Epithelial cell of proximal tubule (primary cell): ENCODE measurements around the gene PHF21B. TPM values are rescaled to one million over a fixed set of nuclear protein-coding genes. Genes with fewer than 3 reads are reported as not detected.

Experiments used
- DNase-seq: peaks from one replicate; pipeline ENCODE4 v3.0.0-alpha.2; 2011; ENCODE audit warnings: low read depth
- H3K4me3 ChIP-seq: 2 replicates; pipeline ENCODE4 v1.5.1; 2011; ENCODE audit warnings: low read depth, mild to moderate bottlenecking, low read length
- total RNA-seq: library from RNA; depleted of rRNA; stranded (reverse); fragments of >200 nt; gene quantifications from 2 replicates; pipeline ENCODE4 v1.2.3, GENCODE V29; 2015
- TF ChIP-seq, protein P1 (sequence below): conservative IDR thresholded peaks from 2 replicates; pipeline ENCODE4 v1.5.1; 2012; ENCODE audit warnings: low read depth, mild to moderate bottlenecking, low read length

The PHF21B gene
- total RNA-seq, 1 donor from 2014 or later = 2.0 TPM

DNA sequence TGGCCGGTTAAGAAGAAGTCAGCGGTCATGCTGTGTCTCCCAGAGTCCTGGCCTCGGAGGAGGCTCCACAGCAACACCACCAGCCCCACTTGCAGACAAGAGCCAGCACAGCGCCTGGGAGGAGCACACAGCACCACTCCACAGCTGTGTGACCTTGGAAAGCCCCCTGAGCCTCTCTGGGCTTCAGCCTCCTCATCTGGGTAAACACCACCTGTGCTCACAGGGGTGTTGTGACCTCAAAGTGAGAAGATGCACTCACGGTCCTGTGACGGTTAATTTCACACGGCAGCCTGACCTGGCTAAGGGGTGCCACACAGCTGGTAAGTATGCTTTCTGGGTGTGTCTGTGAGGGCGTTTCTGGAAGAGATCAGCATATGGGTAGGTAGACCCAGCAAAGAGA, 54.7 kb downstream of the PHF21B start:
- TF ChIP-seq, protein P1, sequence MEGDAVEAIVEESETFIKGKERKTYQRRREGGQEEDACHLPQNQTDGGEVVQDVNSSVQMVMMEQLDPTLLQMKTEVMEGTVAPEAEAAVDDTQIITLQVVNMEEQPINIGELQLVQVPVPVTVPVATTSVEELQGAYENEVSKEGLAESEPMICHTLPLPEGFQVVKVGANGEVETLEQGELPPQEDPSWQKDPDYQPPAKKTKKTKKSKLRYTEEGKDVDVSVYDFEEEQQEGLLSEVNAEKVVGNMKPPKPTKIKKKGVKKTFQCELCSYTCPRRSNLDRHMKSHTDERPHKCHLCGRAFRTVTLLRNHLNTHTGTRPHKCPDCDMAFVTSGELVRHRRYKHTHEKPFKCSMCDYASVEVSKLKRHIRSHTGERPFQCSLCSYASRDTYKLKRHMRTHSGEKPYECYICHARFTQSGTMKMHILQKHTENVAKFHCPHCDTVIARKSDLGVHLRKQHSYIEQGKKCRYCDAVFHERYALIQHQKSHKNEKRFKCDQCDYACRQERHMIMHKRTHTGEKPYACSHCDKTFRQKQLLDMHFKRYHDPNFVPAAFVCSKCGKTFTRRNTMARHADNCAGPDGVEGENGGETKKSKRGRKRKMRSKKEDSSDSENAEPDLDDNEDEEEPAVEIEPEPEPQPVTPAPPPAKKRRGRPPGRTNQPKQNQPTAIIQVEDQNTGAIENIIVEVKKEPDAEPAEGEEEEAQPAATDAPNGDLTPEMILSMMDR = no peak
- no peak for DNase-seq
- H3K4me3 ChIP-seq = no peak overlapping the region

DNA sequence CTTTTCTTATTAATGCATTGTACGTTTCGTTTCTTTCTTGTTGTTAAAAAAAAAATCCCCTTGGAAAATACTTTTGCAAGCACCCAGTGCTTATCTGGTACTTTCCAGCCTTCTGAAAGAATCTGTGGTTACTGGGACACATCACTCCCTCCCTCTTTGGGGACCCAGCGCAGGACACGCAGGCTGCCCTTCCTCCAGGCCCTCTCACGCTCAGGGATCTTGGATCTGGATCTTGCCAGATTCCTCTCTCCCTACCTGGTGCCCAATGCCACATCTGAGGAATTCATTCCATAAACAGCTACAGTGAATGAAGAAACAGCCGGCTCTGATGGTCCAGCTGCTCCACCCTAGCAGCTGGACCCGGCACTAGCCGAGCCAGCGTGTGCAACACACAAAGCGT, 55.7 kb downstream of the PHF21B start:
- no peak overlapping the region for H3K4me3 ChIP-seq
- DNase-seq = no peak
- TF ChIP-seq, protein P1 = no peak

DNA sequence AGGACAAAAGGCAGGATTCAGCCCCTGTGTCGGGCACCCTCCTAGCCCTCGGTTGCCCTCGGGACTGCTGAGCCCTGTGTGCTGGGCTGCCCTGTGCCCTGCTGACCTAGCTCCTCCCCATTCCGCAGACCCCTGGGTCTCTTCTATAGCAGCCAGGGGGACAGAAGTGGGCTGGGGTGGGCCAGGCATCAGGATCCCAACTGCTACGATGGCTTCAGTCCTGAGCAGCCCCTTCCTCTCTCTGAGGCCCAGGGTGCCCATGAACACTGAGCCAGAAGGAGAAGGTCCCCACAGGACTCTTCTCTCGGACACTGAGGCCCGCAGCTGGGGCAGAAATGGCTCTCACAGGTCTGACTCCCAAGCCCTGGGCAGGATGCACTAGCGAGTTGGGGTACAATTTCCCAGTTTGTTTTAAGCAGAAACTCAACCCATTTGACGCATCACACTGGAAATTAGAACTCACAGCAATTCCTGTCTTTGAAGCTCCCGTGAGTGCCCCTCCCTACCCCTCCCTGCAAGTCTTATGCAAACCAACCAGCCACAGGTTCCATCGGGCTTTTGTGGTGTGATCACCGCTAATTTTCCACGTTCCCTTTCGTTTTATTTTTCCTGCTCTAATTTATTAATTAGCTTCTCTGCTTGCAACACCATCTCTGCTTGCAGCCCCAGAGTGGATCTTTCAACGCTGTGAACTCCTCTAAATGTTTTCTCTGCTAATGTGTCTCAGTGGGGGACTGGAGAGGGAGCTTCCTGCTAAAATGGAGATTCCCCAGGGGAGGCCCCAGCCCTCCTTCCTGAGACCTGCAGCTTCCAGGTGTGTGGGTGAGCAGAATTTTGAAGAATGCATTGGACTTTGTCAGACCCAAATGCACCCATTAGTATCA, 56.7 kb downstream of the PHF21B start:
- TF ChIP-seq, protein P1 = no peak
- DNase-seq = no peak
- no peak overlapping the region for H3K4me3 ChIP-seq

DNA sequence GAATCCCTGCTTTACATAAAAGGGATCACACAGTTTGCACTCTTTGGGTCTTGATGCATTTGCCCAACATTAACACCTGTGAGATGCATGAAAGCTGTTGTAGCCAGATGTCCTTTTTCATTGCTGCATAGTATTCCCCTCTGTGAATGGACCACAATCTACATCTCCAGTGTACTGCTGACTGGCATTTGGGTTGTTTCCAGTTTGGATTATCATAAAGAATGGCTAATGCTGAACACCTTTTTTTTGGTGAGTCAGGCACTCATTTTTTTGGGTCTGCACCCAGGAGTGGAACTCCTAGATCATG, 58.3 kb downstream of the PHF21B start:
- H3K4me3 ChIP-seq = no peak overlapping the region
- TF ChIP-seq, protein P1 = no peak

DNA sequence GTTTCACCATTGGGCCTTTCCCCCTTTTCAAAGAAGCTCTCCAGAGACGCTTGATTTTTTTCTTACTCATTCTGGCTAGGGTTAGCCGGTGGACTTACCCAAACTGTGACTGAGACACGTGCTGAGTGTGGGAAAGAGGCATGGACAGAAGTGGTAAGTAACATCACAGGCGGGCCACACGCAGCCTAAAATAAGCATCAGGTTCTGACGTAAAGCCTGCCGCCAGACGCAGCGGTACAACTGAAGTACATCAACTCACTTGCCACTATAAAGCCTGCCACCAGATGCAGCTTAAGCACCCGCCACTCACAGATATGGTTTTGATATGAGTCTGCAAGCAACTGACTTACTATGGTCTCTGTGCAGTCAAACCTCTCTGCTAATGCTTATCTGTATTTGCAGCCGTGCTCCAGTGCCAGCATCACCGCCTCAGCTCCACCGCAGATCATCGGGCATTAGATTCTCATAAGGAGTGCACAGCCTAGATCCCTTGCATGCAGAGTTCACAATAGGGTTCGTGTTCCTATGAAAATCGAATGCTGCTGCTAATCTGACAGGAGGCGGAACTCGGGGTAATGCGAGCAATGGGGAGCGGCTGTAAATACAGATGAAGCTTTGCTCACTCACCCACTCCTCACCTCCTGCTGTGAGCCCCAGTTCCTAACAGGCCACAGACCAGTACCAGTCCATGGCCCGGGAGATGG, 58.8 kb downstream of the PHF21B start:
- TF ChIP-seq, protein P1 = no peak
- no peak overlapping the region for H3K4me3 ChIP-seq
- no peak for DNase-seq

More for the DNA sequence above, 58.3 kb downstream of the PHF21B start:
- DNase-seq = no peak

DNA sequence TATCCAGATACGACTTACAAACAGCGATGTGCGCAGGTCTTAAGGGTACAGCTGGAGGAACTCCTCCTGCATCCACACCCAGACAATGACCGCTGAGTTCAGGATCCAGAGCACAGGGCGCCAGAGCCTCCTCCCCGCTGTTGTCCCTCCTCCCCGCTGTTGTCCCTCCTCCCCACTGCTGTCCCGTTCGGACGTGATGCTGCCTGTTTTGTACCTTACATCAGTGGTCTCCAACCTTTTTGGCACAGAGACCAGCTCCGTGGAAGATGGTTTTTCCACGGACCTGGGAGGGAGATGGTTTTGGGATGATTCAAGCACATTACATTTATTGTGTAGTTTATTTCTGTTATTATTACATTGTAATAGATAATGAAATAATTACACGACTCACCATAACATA, 62.0 kb downstream of the PHF21B start:
- no peak overlapping the region for H3K4me3 ChIP-seq
- TF ChIP-seq, protein P1 = no peak
- no peak for DNase-seq
